ENCODE data around the gene PLA2G6.
"Not testable (repeated sequence)": the region's sequence is repeated elsewhere in the genome, so short reads cannot be mapped to it uniquely, and the experiment has no call there.

PLA2G6 gene

DNA sequence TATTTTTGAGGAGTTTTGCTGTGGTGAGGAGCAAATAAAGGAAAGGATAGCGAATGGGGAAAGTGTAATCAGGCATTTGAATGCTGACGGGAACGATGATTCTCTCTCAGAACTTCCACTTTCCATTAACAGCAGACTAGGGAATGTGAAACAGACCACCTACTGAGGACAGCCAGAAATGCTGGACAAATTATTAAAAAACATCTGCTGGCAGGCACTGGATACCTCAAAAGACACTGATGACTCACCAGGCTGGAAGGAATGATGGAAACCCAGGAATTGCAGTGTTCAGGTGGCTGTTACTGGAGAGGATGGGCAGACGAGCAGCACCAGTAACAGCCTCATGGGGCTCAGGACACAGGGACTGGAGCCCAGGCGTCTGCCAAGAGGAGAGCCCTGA, 33.4 kb downstream of the PLA2G6 start:
- no peak overlapping the region for H3K9ac ChIP-seq (ENCODE audit: low read depth in 1 of 2, low read length in 2 of 2)
- no peak overlapping the region for H3K27ac ChIP-seq (ENCODE audit: low read depth, low read length)
- H3K4me1 ChIP-seq (ENCODE audit: control insufficient read depth in 1 of 2, insufficient read depth in 2 of 2, low read length in 2 of 2), result peaks cover 0 to 15% of the 10 kb centered on the region in 2 donors

DNA sequence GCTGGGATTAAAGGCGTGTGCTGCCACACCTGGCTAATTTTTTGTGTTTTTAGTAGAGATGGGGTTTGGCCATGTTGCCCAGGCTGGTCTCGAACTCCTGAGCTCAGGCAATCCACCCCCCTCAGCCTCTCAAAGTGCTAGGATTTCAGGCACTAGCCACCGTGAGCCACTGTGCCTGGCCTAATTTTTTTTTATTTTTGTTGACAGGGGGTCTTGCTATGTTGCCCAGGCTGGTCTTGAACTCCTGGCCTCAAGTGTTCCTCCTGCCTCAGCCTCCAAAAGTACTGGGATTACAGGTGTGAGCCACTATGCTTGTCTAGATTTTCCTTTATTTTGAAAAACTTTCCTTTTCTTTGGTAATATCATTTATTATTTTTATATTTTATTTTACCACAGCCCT, 35.5 kb downstream of the PLA2G6 start:
- not testable (repeated sequence) for H3K27ac ChIP-seq (ENCODE audit: low read depth, low read length); H3K9me3 ChIP-seq (ENCODE audit: control insufficient read depth in 1 of 2, low read length in 2 of 2); H3K9ac ChIP-seq (ENCODE audit: low read depth in 1 of 2, low read length in 2 of 2); H3K27me3 ChIP-seq (ENCODE audit: control insufficient read depth in 1 of 2, insufficient read depth in 2 of 2, low read length in 2 of 2); H3K4me3 ChIP-seq (ENCODE audit: low read depth in 1 of 2, low read length in 2 of 2)
- Histone ChIP-seq H3K36me3 (ENCODE audit: control insufficient read depth in 1 of 2, insufficient read depth in 2 of 2, low read length in 2 of 2) (peaks cover 0 to 14% of the 10 kb centered on the region in 2 donors), H3K4me1 (ENCODE audit: control insufficient read depth in 1 of 2, insufficient read depth in 2 of 2, low read length in 2 of 2) (peaks cover 0 to 15% of the 10 kb centered on the region in 2 donors)

More for the DNA sequence above, 33.4 kb downstream of the PLA2G6 start:
- Histone ChIP-seq H3K27me3 (ENCODE audit: control insufficient read depth in 1 of 2, insufficient read depth in 2 of 2, low read length in 2 of 2) (no peaks in the 10 kb centered on the region), H3K9me3 (ENCODE audit: control insufficient read depth in 1 of 2, low read length in 2 of 2) (no peaks in the 10 kb centered on the region), H3K4me3 (ENCODE audit: low read depth in 1 of 2, low read length in 2 of 2) (no peak overlapping the region), H3K36me3 (ENCODE audit: control insufficient read depth in 1 of 2, insufficient read depth in 2 of 2, low read length in 2 of 2) (peaks cover 0 to 1% of the 10 kb centered on the region in 2 donors)

DNA sequence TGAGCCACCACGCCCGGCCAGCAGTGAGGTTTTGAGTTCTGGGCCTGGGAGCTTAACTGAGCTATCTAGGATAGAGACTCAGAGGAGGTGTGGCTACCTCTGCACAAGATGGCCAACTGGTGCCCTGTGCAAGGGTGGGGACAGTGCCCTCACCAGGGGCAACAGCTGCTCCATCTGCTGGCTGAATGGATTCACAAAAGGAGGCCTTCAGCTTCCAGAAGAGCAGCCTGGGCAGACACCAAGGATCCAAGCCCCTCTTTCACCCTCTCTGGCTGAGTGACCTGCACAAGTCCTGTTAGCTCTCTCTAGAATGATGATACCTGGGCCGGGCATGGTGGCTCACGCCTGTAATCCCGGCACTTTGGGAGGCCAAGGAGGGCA, 37.6 kb downstream of the PLA2G6 start:
- peaks cover 0 to 19% of the 10 kb centered on the region in 2 donors for H3K36me3 ChIP-seq (ENCODE audit: control insufficient read depth in 1 of 2, insufficient read depth in 2 of 2, low read length in 2 of 2)
- H3K27me3 ChIP-seq (ENCODE audit: control insufficient read depth in 1 of 2, insufficient read depth in 2 of 2, low read length in 2 of 2), result no peaks in the 10 kb centered on the region
- no peak overlapping the region for H3K27ac ChIP-seq (ENCODE audit: low read depth, low read length)
- H3K4me1 ChIP-seq (ENCODE audit: control insufficient read depth in 1 of 2, insufficient read depth in 2 of 2, low read length in 2 of 2), result peaks cover 0 to 15% of the 10 kb centered on the region in 2 donors
- no peaks in the 10 kb centered on the region for H3K9me3 ChIP-seq (ENCODE audit: control insufficient read depth in 1 of 2, low read length in 2 of 2)
- no peak overlapping the region for H3K4me3 ChIP-seq (ENCODE audit: low read depth in 1 of 2, low read length in 2 of 2)
- H3K9ac ChIP-seq (ENCODE audit: low read depth in 1 of 2, low read length in 2 of 2), result no peak overlapping the region

- no peaks in the 10 kb centered on the region for H3K27me3 ChIP-seq (ENCODE audit: control insufficient read depth in 1 of 2, insufficient read depth in 2 of 2, low read length in 2 of 2)
- no peak overlapping the region for H3K4me3 ChIP-seq (ENCODE audit: low read depth in 1 of 2, low read length in 2 of 2)
- peaks cover 0 to 28% of the 10 kb centered on the region in 2 donors for H3K36me3 ChIP-seq (ENCODE audit: control insufficient read depth in 1 of 2, insufficient read depth in 2 of 2, low read length in 2 of 2)
- no peak overlapping the region for H3K9ac ChIP-seq (ENCODE audit: low read depth in 1 of 2, low read length in 2 of 2)
- no peak overlapping the region for H3K27ac ChIP-seq (ENCODE audit: low read depth, low read length)
- H3K9me3 ChIP-seq (ENCODE audit: control insufficient read depth in 1 of 2, low read length in 2 of 2), result no peaks in the 10 kb centered on the region
- peaks cover 0 to 7% of the 10 kb centered on the region in 2 donors for H3K4me1 ChIP-seq (ENCODE audit: control insufficient read depth in 1 of 2, insufficient read depth in 2 of 2, low read length in 2 of 2)
These were observed 39.0 kb downstream of the PLA2G6 start for GRCh38 chr22:38142606-38143005.

DNA sequence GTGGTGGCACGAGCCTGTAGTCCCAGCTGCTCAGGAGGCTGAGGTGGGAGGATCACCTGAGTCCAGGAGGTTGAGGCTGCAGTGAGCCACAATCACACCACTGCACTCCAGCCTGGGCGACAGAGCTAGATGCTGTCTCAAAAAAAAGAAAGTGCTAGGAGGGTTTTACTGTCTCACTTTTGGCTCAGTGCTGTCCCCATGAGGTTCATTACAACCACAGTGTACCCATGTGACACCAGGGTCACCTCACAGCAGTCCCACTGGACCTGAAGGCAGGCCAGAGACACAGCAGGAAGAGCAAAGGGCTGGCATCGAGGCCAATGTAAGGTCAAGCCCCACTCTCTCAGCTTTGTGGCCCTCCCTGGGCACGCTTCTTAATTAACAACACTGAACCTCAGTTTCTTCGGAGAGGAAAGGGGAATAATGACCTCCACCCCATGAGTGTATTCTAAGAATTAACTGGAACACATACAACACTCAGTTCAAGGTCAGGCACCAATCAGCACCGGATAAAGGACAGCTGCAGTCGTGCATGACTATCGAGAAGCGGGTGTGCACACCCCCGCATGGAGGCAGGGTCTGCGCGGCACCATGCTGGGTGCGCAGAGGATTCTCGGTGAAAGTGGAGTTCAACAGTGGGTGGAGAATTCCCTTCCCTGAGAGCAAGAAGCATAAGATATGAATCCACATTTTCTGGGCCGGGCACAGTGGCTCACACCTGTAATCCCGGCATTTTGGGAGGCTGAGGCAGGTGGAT, 40.2 kb downstream of the PLA2G6 start:
- H3K27me3 ChIP-seq (ENCODE audit: control insufficient read depth in 1 of 2, insufficient read depth in 2 of 2, low read length in 2 of 2), result no peaks in the 10 kb centered on the region
- no peaks in the 10 kb centered on the region for H3K9me3 ChIP-seq (ENCODE audit: control insufficient read depth in 1 of 2, low read length in 2 of 2)
- H3K4me1 ChIP-seq (ENCODE audit: control insufficient read depth in 1 of 2, insufficient read depth in 2 of 2, low read length in 2 of 2), result peaks cover 0 to 3% of the 10 kb centered on the region in 2 donors
- peaks cover 0 to 28% of the 10 kb centered on the region in 2 donors for H3K36me3 ChIP-seq (ENCODE audit: control insufficient read depth in 1 of 2, insufficient read depth in 2 of 2, low read length in 2 of 2)
- no peak overlapping the region for H3K9ac ChIP-seq (ENCODE audit: low read depth in 1 of 2, low read length in 2 of 2)
- no peak overlapping the region for H3K4me3 ChIP-seq (ENCODE audit: low read depth in 1 of 2, low read length in 2 of 2)
- H3K27ac ChIP-seq (ENCODE audit: low read depth, low read length), result no peak overlapping the region

- Histone ChIP-seq H3K4me3 (ENCODE audit: low read depth in 1 of 2, low read length in 2 of 2) (no peak overlapping the region), H3K4me1 (ENCODE audit: control insufficient read depth in 1 of 2, insufficient read depth in 2 of 2, low read length in 2 of 2) (peaks cover 0 to 3% of the 10 kb centered on the region in 2 donors), H3K9ac (ENCODE audit: low read depth in 1 of 2, low read length in 2 of 2) (no peak overlapping the region), H3K27ac (ENCODE audit: low read depth, low read length) (no peak overlapping the region), H3K9me3 (ENCODE audit: control insufficient read depth in 1 of 2, low read length in 2 of 2) (no peaks in the 10 kb centered on the region), H3K27me3 (ENCODE audit: control insufficient read depth in 1 of 2, insufficient read depth in 2 of 2, low read length in 2 of 2) (no peaks in the 10 kb centered on the region), H3K36me3 (ENCODE audit: control insufficient read depth in 1 of 2, insufficient read depth in 2 of 2, low read length in 2 of 2) (peaks cover 0 to 33% of the 10 kb centered on the region in 2 donors)
These were observed 41.7 kb downstream of the PLA2G6 start for GRCh38 chr22:38139901-38140300.

DNA sequence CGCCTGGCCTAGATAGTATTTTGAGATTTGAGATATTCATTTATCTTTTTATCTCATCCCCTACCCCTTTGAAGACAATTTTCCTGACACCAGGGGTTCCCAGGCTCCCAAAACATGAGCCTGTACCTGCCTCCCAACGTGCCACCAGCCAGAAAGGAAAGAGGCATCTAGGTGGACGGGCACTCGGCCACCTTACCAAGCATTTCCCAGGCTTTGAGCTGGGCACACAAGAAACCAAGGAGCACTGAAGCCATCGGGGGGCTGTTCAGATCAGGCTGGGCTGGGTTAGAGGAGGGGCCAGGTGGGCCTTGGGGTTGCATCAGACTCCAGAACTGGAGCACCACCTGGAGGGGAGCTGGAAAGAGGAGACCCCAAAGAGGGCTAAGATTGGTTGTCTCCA, 42.7 kb downstream of the PLA2G6 start:
- Histone ChIP-seq H3K27me3 (ENCODE audit: control insufficient read depth in 1 of 2, insufficient read depth in 2 of 2, low read length in 2 of 2) (no peaks in the 10 kb centered on the region), H3K27ac (ENCODE audit: low read depth, low read length) (no peak overlapping the region), H3K9me3 (ENCODE audit: control insufficient read depth in 1 of 2, low read length in 2 of 2) (no peaks in the 10 kb centered on the region), H3K4me3 (ENCODE audit: low read depth in 1 of 2, low read length in 2 of 2) (no peak overlapping the region), H3K36me3 (ENCODE audit: control insufficient read depth in 1 of 2, insufficient read depth in 2 of 2, low read length in 2 of 2) (peaks cover 0 to 34% of the 10 kb centered on the region in 2 donors), H3K9ac (ENCODE audit: low read depth in 1 of 2, low read length in 2 of 2) (no peak overlapping the region), H3K4me1 (ENCODE audit: control insufficient read depth in 1 of 2, insufficient read depth in 2 of 2, low read length in 2 of 2) (peaks cover 0 to 3% of the 10 kb centered on the region in 2 donors)

GRCh38 chr22:38137876-38138687, 43.5 kb downstream of the PLA2G6 start:
- H3K4me3 ChIP-seq (ENCODE audit: low read depth in 1 of 2, low read length in 2 of 2), result no peak overlapping the region
- H3K9ac ChIP-seq (ENCODE audit: low read depth in 1 of 2, low read length in 2 of 2), result no peak overlapping the region
- no peaks in the 10 kb centered on the region for H3K9me3 ChIP-seq (ENCODE audit: control insufficient read depth in 1 of 2, low read length in 2 of 2)
- no peaks in the 10 kb centered on the region for H3K4me1 ChIP-seq (ENCODE audit: control insufficient read depth in 1 of 2, insufficient read depth in 2 of 2, low read length in 2 of 2)
- peaks cover 7 to 37% of the 10 kb centered on the region in 2 donors for H3K36me3 ChIP-seq (ENCODE audit: control insufficient read depth in 1 of 2, insufficient read depth in 2 of 2, low read length in 2 of 2)
- no peak overlapping the region for H3K27ac ChIP-seq (ENCODE audit: low read depth, low read length)
- H3K27me3 ChIP-seq (ENCODE audit: control insufficient read depth in 1 of 2, insufficient read depth in 2 of 2, low read length in 2 of 2), result no peaks in the 10 kb centered on the region

- H3K4me3 ChIP-seq (ENCODE audit: low read depth in 1 of 2, low read length in 2 of 2), result no peak overlapping the region
- H3K36me3 ChIP-seq (ENCODE audit: control insufficient read depth in 1 of 2, insufficient read depth in 2 of 2, low read length in 2 of 2), result peaks cover 9 to 42% of the 10 kb centered on the region in 2 donors
- H3K27me3 ChIP-seq (ENCODE audit: control insufficient read depth in 1 of 2, insufficient read depth in 2 of 2, low read length in 2 of 2), result no peaks in the 10 kb centered on the region
- H3K27ac ChIP-seq (ENCODE audit: low read depth, low read length), result no peak overlapping the region
- no peak overlapping the region for H3K9ac ChIP-seq (ENCODE audit: low read depth in 1 of 2, low read length in 2 of 2)
- H3K4me1 ChIP-seq (ENCODE audit: control insufficient read depth in 1 of 2, insufficient read depth in 2 of 2, low read length in 2 of 2), result no peaks in the 10 kb centered on the region
- no peaks in the 10 kb centered on the region for H3K9me3 ChIP-seq (ENCODE audit: control insufficient read depth in 1 of 2, low read length in 2 of 2)
These were observed 45.0 kb downstream of the PLA2G6 start for GRCh38 chr22:38136607-38137006.

- Histone ChIP-seq H3K36me3 (ENCODE audit: control insufficient read depth in 1 of 2, insufficient read depth in 2 of 2, low read length in 2 of 2) (peaks cover 9 to 38% of the 10 kb centered on the region in 2 donors), H3K9ac (ENCODE audit: low read depth in 1 of 2, low read length in 2 of 2) (no peak overlapping the region), H3K4me3 (ENCODE audit: low read depth in 1 of 2, low read length in 2 of 2) (no peak overlapping the region), H3K27me3 (ENCODE audit: control insufficient read depth in 1 of 2, insufficient read depth in 2 of 2, low read length in 2 of 2) (no peaks in the 10 kb centered on the region), H3K27ac (ENCODE audit: low read depth, low read length) (no peak overlapping the region), H3K9me3 (ENCODE audit: control insufficient read depth in 1 of 2, low read length in 2 of 2) (no peaks in the 10 kb centered on the region), H3K4me1 (ENCODE audit: control insufficient read depth in 1 of 2, insufficient read depth in 2 of 2, low read length in 2 of 2) (no peaks in the 10 kb centered on the region)
These were observed 46.4 kb downstream of the PLA2G6 start for GRCh38 chr22:38135133-38135706.

All from duodenal mucosa (tissue), 2 donors.